Lung (tissue), 12 donors: Measurements from ENCODE around the gene P4HA1. TPM values are rescaled to one million over a fixed set of nuclear protein-coding genes. Genes with fewer than 3 reads are reported as not detected.

Experiments
- ATAC-seq: fragments of 200-7000 bp; cut with Tn5 transposase; one replicate; pipeline ENCODE4 v1.9.1; 2020; ENCODE audit warnings: moderate number of reproducible peaks; ENCODE audit not compliant: insufficient read depth, low FRiP score
- DNase-seq, 3 donors: peaks; one replicate each; pipeline ENCODE4 v3.0.0-alpha.2; 2013 to 2017
- H3K27ac ChIP-seq, 2 donors: one replicate each; pipeline ENCODE4 v1.5.1; 2013; ENCODE audit warnings: mild to moderate bottlenecking in 2 of 2, moderate library complexity in 2 of 2, control low read depth in 1 of 2, inconsistent platforms in 1 of 2, low read depth in 1 of 2, low read length in 1 of 2
- H3K27me3 ChIP-seq, 3 donors: one replicate each; pipeline ENCODE4 v1.5.1; 2013; ENCODE audit warnings: low read length in 2 of 3; ENCODE audit not compliant: control insufficient read depth in 3 of 3, insufficient read depth in 3 of 3
- H3K36me3 ChIP-seq, 4 donors: one replicate each; pipeline ENCODE4 v1.5.1; 2013; ENCODE audit warnings: low read length in 4 of 4, mild to moderate bottlenecking in 1 of 4, moderate library complexity in 1 of 4; ENCODE audit not compliant: control insufficient read depth in 4 of 4, insufficient read depth in 4 of 4
- H3K4me1 ChIP-seq, 5 donors: one replicate each; pipeline ENCODE4 v1.5.1; 2013; ENCODE audit warnings: low read length in 5 of 5, mild to moderate bottlenecking in 2 of 5, moderate library complexity in 1 of 5; ENCODE audit not compliant: control insufficient read depth in 5 of 5, insufficient read depth in 5 of 5
- H3K4me3 ChIP-seq: one replicate; pipeline ENCODE4 v1.5.1; 2013; ENCODE audit warnings: mild to moderate bottlenecking, control low read depth, moderate library complexity
- H3K9ac ChIP-seq, 2 donors: one replicate each; pipeline ENCODE4 v1.5.1; 2013; ENCODE audit warnings: low read length in 2 of 2, control low read depth in 1 of 2; ENCODE audit not compliant: insufficient read depth in 1 of 2
- H3K9me3 ChIP-seq, 4 donors: one replicate each; pipeline ENCODE4 v1.5.1; 2013; ENCODE audit warnings: low read length in 3 of 4, mild to moderate bottlenecking in 1 of 4, moderate library complexity in 1 of 4; ENCODE audit not compliant: control insufficient read depth in 4 of 4, insufficient read depth in 3 of 4
- WGBS, 2 donors: extraction: QIAGEN DNeasy Blood & Tissue Kit; methylation state at CpG; one replicate each; pipeline ENCODE4 v1.1.7; 2013; 5-methylcytosine and 5-hydroxymethylcytosine counted together
- polyA plus RNA-seq, 2 donors: library from polyadenylated mRNA; stranded (reverse); fragments of 200-250 nt; gene quantifications; one replicate each; pipeline ENCODE4 v1.2.1, GENCODE V29; 2013
- total RNA-seq, 2 donors: library from RNA; depleted of rRNA in 1 of 2; stranded (reverse); fragments of >200 nt in 1 of 2; gene quantifications; one replicate each; pipeline ENCODE4 v1.2.1, GENCODE V29; 2014 to 2021
- TF ChIP-seq, protein P1 (sequence below): IDR thresholded peaks from 2 replicates; pipeline ENCODE4 v1.5.1; 2012; ENCODE audit warnings: mild to moderate bottlenecking; ENCODE audit errors: control extremely low read depth, extremely low read depth
- donor health status: control.
- donor health status: control.
- donor health status: Bipolar disorder and iron deficiency.
- donor health status: healthy.
- donor health status: DM: yes; HTN: yes; CAD: no.

P4HA1 gene
- total and polyA plus RNA-seq, 4 donors: 10.5 to 71.0 (median 32.2) TPM

DNA sequence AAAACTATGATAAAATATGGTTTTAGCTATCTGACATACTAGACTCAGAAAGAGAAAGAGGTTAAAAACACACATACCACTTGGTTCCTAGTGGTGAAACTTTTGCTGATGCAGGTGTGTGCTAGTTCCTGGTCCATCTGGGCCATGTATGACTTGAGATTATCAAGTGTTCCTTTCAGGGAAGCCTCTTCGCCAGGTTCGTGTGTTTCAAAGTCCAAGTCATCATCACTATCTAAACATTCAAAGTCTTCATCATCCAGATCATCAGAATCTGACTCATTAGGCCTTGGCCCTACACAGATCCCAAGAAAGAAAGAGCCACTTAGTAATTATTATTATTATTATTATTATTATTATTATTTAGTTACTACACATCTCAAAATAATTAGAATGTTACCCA, 40.0 kb upstream of the P4HA1 start:
- TF ChIP-seq, protein P1, sequence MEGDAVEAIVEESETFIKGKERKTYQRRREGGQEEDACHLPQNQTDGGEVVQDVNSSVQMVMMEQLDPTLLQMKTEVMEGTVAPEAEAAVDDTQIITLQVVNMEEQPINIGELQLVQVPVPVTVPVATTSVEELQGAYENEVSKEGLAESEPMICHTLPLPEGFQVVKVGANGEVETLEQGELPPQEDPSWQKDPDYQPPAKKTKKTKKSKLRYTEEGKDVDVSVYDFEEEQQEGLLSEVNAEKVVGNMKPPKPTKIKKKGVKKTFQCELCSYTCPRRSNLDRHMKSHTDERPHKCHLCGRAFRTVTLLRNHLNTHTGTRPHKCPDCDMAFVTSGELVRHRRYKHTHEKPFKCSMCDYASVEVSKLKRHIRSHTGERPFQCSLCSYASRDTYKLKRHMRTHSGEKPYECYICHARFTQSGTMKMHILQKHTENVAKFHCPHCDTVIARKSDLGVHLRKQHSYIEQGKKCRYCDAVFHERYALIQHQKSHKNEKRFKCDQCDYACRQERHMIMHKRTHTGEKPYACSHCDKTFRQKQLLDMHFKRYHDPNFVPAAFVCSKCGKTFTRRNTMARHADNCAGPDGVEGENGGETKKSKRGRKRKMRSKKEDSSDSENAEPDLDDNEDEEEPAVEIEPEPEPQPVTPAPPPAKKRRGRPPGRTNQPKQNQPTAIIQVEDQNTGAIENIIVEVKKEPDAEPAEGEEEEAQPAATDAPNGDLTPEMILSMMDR: no peak
- ATAC-seq: no peak
- peaks cover 23 to 35% (median 27%) of the 10 kb centered on the region in 4 donors for H3K36me3 ChIP-seq

DNA sequence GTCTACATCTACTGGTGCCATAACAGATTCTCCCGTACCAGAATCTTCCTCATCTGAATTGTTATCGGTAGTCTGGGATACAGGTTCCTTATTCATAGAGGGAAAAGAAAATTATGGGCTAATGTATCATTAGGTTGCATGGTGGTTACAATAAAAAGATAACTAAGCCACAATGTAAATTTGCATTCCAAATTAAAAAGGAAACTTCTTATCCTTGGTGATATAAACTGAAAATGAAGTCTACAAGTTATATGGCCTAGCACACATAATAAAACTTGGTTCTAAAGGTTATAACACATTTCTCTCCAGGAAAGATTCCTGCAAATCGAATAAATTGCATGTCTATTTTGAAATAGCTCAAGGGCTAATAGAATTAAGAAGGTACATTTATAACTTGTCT, 38.1 kb upstream of the P4HA1 start:
- Histone ChIP-seq H3K9ac (no peak overlapping the region), H3K4me3 (no peak overlapping the region), H3K27ac (no peak overlapping the region), H3K27me3 (no peaks in the 10 kb centered on the region), H3K36me3 (peaks cover 20 to 44% (median 34%) of the 10 kb centered on the region in 4 donors), H3K4me1 (no peaks in the 10 kb centered on the region), H3K9me3 (no peaks in the 10 kb centered on the region)
- 95 to 98% methylated on average over 3 of the region's 3 CpGs for WGBS, 2 donors
- TF ChIP-seq, protein P1: no peak
- ATAC-seq (no peak), DNase-seq (no peak)

More for the DNA sequence above, 40.0 kb upstream of the P4HA1 start:
- WGBS, 2 donors: 91 to 94% methylated on average over 2 of the region's 2 CpGs
- Histone ChIP-seq H3K27me3 (no peaks in the 10 kb centered on the region), H3K9ac (no peak overlapping the region), H3K27ac (no peak overlapping the region), H3K4me1 (no peaks in the 10 kb centered on the region), H3K4me3 (no peak overlapping the region), H3K9me3 (no peaks in the 10 kb centered on the region)
- DNase-seq: no peak

DNA sequence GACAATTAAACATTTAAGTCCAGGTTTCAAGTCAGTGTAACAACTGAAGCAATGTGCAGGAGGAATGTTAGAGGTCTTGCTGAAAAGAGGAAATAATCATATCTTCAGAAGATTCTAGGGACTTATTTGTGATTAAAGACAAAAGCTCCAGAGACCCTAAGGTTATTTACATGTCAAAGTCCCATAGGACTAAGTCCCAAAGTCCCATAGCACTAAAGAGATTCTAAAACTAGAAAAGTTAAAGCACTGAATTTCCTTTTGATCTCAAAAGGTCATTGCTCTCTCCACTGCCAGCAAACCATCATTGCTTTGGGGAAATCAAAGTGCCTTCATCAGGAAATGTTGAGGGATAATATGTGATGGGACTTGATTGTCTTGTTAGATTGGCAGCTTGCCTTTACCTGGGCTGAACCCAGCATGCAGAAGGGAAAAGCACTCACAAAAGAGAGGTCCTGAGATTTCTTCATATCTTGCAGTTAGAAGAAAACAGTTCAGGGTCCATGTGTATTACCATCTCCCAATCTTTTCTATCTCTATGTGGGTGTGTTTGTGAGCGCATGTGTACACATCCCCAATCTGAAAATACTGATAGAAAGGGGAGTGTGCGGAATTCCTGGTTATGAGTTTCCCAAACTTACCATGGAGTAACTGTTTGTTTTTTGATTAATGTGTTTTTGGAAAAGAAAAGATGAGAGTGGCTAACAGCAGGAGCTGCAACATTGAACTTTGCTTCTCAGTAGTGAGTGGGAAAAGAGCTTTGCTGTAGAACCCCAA, 35.4 kb upstream of the P4HA1 start:
- Histone ChIP-seq H3K27me3 (no peaks in the 10 kb centered on the region), H3K4me3 (no peak overlapping the region), H3K36me3 (peaks cover 15 to 41% (median 26%) of the 10 kb centered on the region in 4 donors), H3K4me1 (no peaks in the 10 kb centered on the region), H3K9me3 (no peaks in the 10 kb centered on the region), H3K9ac (no peak overlapping the region), H3K27ac (no peak overlapping the region)
- TF ChIP-seq, protein P1: no peak
- ATAC-seq (no peak), DNase-seq (no peak)
- 96 to 99% methylated on average over 2 of the region's 2 CpGs for WGBS, 2 donors
